Measurements from ENCODE around the gene MPIG6B.

DNA sequence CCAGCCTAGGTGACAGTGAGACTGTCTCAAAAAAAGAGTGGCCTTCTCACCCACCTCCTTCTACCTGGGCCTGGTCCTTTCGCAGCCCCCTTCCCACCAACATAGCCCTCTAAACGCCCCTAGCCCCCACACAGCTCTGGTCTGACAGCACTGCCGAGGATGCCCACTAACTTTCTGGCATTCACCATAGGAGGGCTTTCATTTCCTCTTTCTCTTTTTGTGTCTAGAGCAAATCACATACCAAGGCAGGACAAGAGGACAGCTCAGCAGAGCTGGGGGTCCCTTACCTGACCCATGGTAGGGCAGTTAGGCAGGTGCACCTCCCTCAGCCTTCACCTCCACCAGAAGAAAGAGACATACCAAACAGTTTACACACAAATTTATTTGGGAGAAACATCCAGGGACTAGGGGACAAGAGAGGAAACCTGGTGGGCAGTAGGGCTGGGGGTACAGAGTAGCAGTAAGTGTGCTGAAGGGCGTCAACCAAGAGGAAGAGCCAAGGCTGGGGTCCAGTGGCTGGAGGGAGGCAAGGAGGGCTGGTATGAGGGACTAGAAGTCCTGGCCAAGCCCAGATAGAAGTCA, 46.8 kb upstream of the MPIG6B start:
- no peak for TF ChIP-seq GATA3 (IDR thresholded peaks at IDR 0.05; ENCODE audit: low read depth, low read length)
- TF ChIP-seq GATA2 (IDR thresholded peaks at IDR 0.05; ENCODE audit: low read depth, low read length): no peak

Data from SH-SY5Y (cell line).